Karpas-422 (cell line): ENCODE data around the gene OVOL3. TPM values are rescaled to one million over a fixed set of nuclear protein-coding genes. Genes with fewer than 3 reads are reported as not detected.

ENCODE experiments used
- DNase-seq: peaks from one replicate; pipeline ENCODE4 v3.0.0-alpha.2; 2015
- H2AFZ ChIP-seq: fragments of 200-600 bp; sonication (generic); 2 replicates; pipeline ENCODE4 v1.6.1; 2014; ENCODE audit warnings: antibody characterized with exemption, low read length, mixed read lengths
- H3K27ac ChIP-seq: fragments of 200-600 bp; sonication (generic); 2 replicates; pipeline ENCODE4 v1.5.1; 2014; ENCODE audit warnings: mild to moderate bottlenecking, low read length, moderate library complexity
- H3K27me3 ChIP-seq: fragments of 200-600 bp; sonication (generic); 2 replicates; pipeline ENCODE4 v1.6.1; 2014; ENCODE audit warnings: low read length, mixed read lengths
- H3K36me3 ChIP-seq: fragments of 200-600 bp; sonication (generic); 2 replicates; pipeline ENCODE4 v1.6.1; 2014; ENCODE audit warnings: low read length, mixed read lengths; ENCODE audit not compliant: insufficient read depth
- H3K4me1 ChIP-seq: fragments of 200-600 bp; sonication (generic); 2 replicates; pipeline ENCODE4 v1.6.1; 2014; ENCODE audit warnings: mild to moderate bottlenecking, low read length, mixed read lengths
- H3K4me2 ChIP-seq: fragments of 200-600 bp; sonication (generic); 2 replicates; pipeline ENCODE4 v1.6.1; 2014; ENCODE audit warnings: low read length, low read depth, mild to moderate bottlenecking; ENCODE audit not compliant: poor library complexity, severe bottlenecking
- H3K4me3 ChIP-seq: fragments of 200-600 bp; sonication (generic); 2 replicates; pipeline ENCODE4 v1.5.1; 2014; ENCODE audit warnings: mild to moderate bottlenecking, antibody characterized with exemption, low read length, mixed read lengths
- H3K79me2 ChIP-seq: fragments of 200-600 bp; sonication (generic); 2 replicates; pipeline ENCODE4 v1.6.1; 2014; ENCODE audit warnings: mild to moderate bottlenecking, low read length, mixed read lengths
- H3K9ac ChIP-seq: fragments of 200-600 bp; sonication (generic); 2 replicates; pipeline ENCODE4 v1.6.0; 2014; ENCODE audit warnings: low read length
- H3K9me2 ChIP-seq: fragments of 200-600 bp; sonication (generic), shearing (Covaris generic); replicated peaks from 2 replicates; pipeline ENCODE4 v1.6.0; 2014; ENCODE audit warnings: mild to moderate bottlenecking, low read length, moderate library complexity; ENCODE audit not compliant: insufficient read depth
- H3K9me3 ChIP-seq: fragments of 300-700, 200-600 bp; sonication (generic); 2 replicates; pipeline ENCODE4 v1.6.1; 2014; ENCODE audit warnings: low read length, mixed read lengths
- H4K20me1 ChIP-seq: fragments of 200-600 bp; sonication (generic); 2 replicates; pipeline ENCODE4 v1.6.1; 2014; ENCODE audit warnings: mild to moderate bottlenecking, antibody characterized with exemption, low read length, low read depth; ENCODE audit not compliant: insufficient read depth
- total RNA-seq: library from RNA; depleted of rRNA; stranded (reverse); fragments of >200 nt; shearing (Covaris generic); gene quantifications from 2 replicates; pipeline ENCODE4 v1.2.3, GENCODE V29; 2014; ENCODE audit warnings: low replicate concordance; rRNA removed

Gene OVOL3
- total RNA-seq, 1 experiment from 2014 or later = 3.1 TPM

- Histone ChIP-seq H3K4me2 (no peak overlapping the region), H3K9me3 (no peaks in the 10 kb centered on the region), H3K4me1 (no peaks in the 10 kb centered on the region), H3K9ac (no peak overlapping the region), H3K9me2 (no peaks in the 10 kb centered on the region), H2AFZ (no peak overlapping the region), H3K79me2 (no peaks in the 10 kb centered on the region), H4K20me1 (no peaks in the 10 kb centered on the region), H3K4me3 (no peak overlapping the region), H3K27me3 (no peaks in the 10 kb centered on the region), H3K27ac (no peak overlapping the region), H3K36me3 (no peaks in the 10 kb centered on the region; the same call in 1 of the 2 replicates)
- DNase-seq = no peak
Measured at GRCh38 chr19:36152019-36152351, 41.0 kb downstream of the OVOL3 start.

GRCh38 chr19:36152352-36153091, 41.6 kb downstream of the OVOL3 start, which contains the start of gene COX7A1:
COX7A1 (minus strand) TSS chr19:36152447; CDS start chr19:36152407, 40 bp downstream.
- no peak for DNase-seq
- Histone ChIP-seq H3K27ac (no peak within 1 kb of the TSS), H3K4me2 (no peak within 1 kb of the TSS), H3K79me2 (no peaks in the 10 kb centered on the region), H3K9ac (no peak within 1 kb of the TSS), H3K27me3 (no peaks in the 10 kb centered on the region), H3K4me1 (no peaks in the 10 kb centered on the region), H4K20me1 (no peaks in the 10 kb centered on the region), H2AFZ (no peak within 1 kb of the TSS), H3K9me2 (no peaks in the 10 kb centered on the region), H3K4me3 (no peak within 1 kb of the TSS), H3K36me3 (no peaks in the 10 kb centered on the region; the same call in 1 of the 2 replicates), H3K9me3 (no peaks in the 10 kb centered on the region)

DNA sequence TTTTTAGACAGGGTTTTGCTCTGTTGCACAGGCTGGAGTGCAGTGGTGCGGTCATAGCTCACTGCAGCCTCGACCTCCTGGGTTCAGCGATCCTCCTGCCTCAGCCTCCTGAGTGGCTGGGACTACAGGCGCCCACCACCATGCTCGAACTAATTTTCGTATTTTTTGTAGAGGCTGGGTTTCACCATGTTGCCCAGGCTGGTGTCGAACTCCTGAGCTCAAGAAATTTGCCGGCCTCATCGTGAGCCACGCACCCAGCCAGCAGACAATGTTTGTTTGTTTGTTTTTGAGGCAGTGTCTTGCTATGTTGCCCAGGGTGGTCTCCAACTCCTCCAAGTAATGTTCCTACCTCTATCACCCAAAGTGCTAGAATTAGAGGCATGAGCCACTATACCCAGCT, 42.2 kb downstream of the OVOL3 start:
- Histone ChIP-seq H3K36me3 (no peaks in the 10 kb centered on the region; the same call in 1 of the 2 replicates), H3K27ac (no peak overlapping the region), H3K9me3 (no peaks in the 10 kb centered on the region), H3K4me3 (no peak overlapping the region), H3K9me2 (no peaks in the 10 kb centered on the region), H3K9ac (no peak overlapping the region), H3K4me2 (no peak overlapping the region), H3K4me1 (no peaks in the 10 kb centered on the region), H3K79me2 (no peaks in the 10 kb centered on the region), H4K20me1 (no peaks in the 10 kb centered on the region), H2AFZ (no peak overlapping the region), H3K27me3 (no peaks in the 10 kb centered on the region)
- DNase-seq = no peak

DNA sequence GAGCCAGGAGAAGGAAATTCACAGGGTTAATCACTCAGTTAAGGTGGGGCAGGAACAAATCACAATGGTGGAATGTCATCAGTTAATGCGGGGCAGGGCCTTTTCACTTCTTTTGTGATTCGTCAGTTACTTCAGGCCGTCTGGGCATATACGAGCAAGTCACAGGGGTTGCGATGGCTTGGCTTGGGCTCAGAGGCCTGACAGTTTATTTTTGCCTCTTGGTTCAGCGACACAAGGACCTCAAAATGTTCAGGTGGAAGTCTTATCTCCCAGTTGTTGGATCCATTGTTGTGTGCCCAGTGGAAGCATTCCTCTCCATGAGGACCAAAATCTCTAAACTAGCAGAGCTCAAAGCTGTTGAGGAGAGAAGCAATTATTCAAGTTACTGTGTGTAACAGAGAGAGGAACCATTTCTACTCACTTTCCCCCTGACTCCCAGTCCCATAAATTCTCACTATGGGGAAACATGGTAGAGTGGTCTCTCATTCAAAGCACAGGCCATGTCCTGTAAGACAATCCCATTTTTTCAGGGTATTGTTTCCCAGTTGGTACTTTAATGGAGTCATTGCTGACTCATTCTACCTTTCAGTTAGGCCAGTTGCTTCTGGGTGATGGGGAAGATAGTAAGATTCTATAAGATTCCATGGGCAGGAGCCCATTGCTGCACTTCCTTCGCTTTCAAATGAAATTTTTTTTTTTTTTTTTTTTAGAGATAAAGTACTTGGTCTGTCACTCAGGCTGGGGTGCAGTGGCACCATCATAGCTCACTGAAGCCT, 50.1 kb downstream of the OVOL3 start:
- Histone ChIP-seq H3K27me3 (no peaks in the 10 kb centered on the region), H3K27ac (no peak overlapping the region), H3K4me1 (no peaks in the 10 kb centered on the region), H3K9me3 (no peaks in the 10 kb centered on the region), H3K9ac (no peak overlapping the region), H3K79me2 (no peaks in the 10 kb centered on the region), H2AFZ (no peak overlapping the region), H4K20me1 (no peaks in the 10 kb centered on the region), H3K4me2 (no peak overlapping the region), H3K36me3 (no peaks in the 10 kb centered on the region), H3K4me3 (no peak overlapping the region), H3K9me2 (no peaks in the 10 kb centered on the region)
- DNase-seq = no peak

Other genes with a start within 250 kb of the OVOL3 start
- gene APLP1, start 242.6 kb upstream of the OVOL3 start, total RNA-seq = 9.9 and 23.8 TPM in 2 replicates
- 7.2 and 17.1 TPM in 2 replicates for gene NFKBID, start 210.6 kb upstream of the OVOL3 start, total RNA-seq
- 12.2 and 18.8 TPM in 2 replicates for gene HCST, start 208.6 kb upstream of the OVOL3 start, total RNA-seq
- gene TYROBP, start 202.8 kb upstream of the OVOL3 start, total RNA-seq = not detected in 2 replicates
- 3.7 and 3.8 TPM in 2 replicates for gene LRFN3, start 174.8 kb upstream of the OVOL3 start, total RNA-seq
- 23.4 and 71.2 TPM in 2 replicates for gene SDHAF1, start 116.0 kb upstream of the OVOL3 start, total RNA-seq
- gene SYNE4, start 102.3 kb upstream of the OVOL3 start, total RNA-seq = 1.2 and 1.8 TPM in 2 replicates
- 11.1 and 48.4 TPM in 2 replicates for gene ALKBH6, start 96.9 kb upstream of the OVOL3 start, total RNA-seq
- 0.72 and 1.2 TPM in 2 replicates for gene CLIP3, start 78.3 kb upstream of the OVOL3 start, total RNA-seq
- 3.6 and 8.9 TPM in 2 replicates for gene THAP8, start 56.9 kb upstream of the OVOL3 start, total RNA-seq
- gene WDR62, start 56.2 kb upstream of the OVOL3 start, total RNA-seq = 9.4 and 10.9 TPM in 2 replicates
- gene POLR2I, start 3.7 kb downstream of the OVOL3 start, total RNA-seq = 175 and 322 TPM in 2 replicates
- gene TBCB, start 4.3 kb downstream of the OVOL3 start, total RNA-seq = 200 and 242 TPM in 2 replicates
- gene CAPNS1, start 28.9 kb downstream of the OVOL3 start, total RNA-seq = 121 and 180 TPM in 2 replicates
- not detected in 2 replicates for gene COX7A1, start 41.3 kb downstream of the OVOL3 start, total RNA-seq
- gene ZNF565, start 103.5 kb downstream of the OVOL3 start, total RNA-seq = 1.4 and 5.7 TPM in 2 replicates
- 83.1 and 108 TPM in 2 replicates for gene ZNF146, start 104.0 kb downstream of the OVOL3 start, total RNA-seq